Measurements from ENCODE around the gene GTF3C5.

GRCh38 chr9:133067813-133068212 is 37.0 kb downstream of the GTF3C5 start:
- TF ChIP-seq CTCF (IDR thresholded peaks at IDR 0.05; ENCODE audit: insufficient read depth, low read depth, low read length) (no peak), EZH2 (IDR thresholded peaks at IDR 0.05; ENCODE audit: insufficient read depth, low read length) (no peak)
